ENCODE measurements around the gene KCNE2. TPM values are rescaled to one million over a fixed set of nuclear protein-coding genes. Genes with fewer than 3 reads are reported as not detected.

KCNE2 gene
- total and polyA plus RNA-seq, 2 experiments from 2014 or later = 0.28 to 0.55 TPM

DNA sequence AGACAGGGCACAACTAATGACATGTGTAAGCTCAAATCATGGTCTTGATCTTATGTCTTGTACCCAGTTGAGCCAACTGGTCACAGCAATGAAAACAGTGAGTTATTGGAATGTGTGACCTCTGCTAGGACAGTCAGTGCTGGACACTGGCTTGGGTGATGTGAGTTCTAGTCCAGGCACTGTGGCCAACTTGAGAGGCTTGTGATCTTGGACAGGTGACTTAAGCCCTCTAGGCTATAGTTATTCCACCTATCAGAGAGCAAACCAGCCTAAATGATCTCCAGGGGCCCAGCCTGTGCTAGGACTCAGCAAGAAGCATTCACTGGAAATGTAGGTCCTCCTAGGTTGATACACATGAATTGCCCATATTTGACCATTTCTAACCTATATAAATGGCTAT is 1.1 kb downstream of the KCNE2 start:
- no peaks in the 10 kb centered on the region for H3F3A ChIP-seq (replicated peaks; ENCODE audit: low read depth)
- no peak for ATAC-seq
- H4K20me1 ChIP-seq (replicated peaks; ENCODE audit: insufficient read depth) = no peaks in the 10 kb centered on the region
- H3K9me3 Mint-ChIP-seq = no peaks in the 10 kb centered on the region
- no peak overlapping the region for H3K27ac Mint-ChIP-seq
- no peaks in the 10 kb centered on the region for H3K79me2 ChIP-seq (replicated peaks; ENCODE audit: insufficient read depth)
- H3K27me3 ChIP-seq (ENCODE audit: insufficient read depth) = no peaks in the 10 kb centered on the region
- DNase-seq (ENCODE audit: low spot score) = no peak
- H3K27me3 Mint-ChIP-seq (ENCODE audit: insufficient read depth, low read depth, poor library complexity) = peaks cover 2% of the 10 kb centered on the region
- no peak overlapping the region for H3K4me3 ChIP-seq
- no peak overlapping the region for H3K27ac ChIP-seq (ENCODE audit: low read depth)
- no peaks in the 10 kb centered on the region; the same call in 2 of the 3 replicates for H3K36me3 Mint-ChIP-seq (ENCODE audit: low read depth)
- H3K4me1 Mint-ChIP-seq = peaks cover 10% of the 10 kb centered on the region; the same call in 1 of the 3 replicates
- no peak overlapping the region for H2AFZ ChIP-seq
- H3K4me3 Mint-ChIP-seq = no peak overlapping the region
- H3K4me2 ChIP-seq = no peak overlapping the region
- TF ChIP-seq, protein P1, sequence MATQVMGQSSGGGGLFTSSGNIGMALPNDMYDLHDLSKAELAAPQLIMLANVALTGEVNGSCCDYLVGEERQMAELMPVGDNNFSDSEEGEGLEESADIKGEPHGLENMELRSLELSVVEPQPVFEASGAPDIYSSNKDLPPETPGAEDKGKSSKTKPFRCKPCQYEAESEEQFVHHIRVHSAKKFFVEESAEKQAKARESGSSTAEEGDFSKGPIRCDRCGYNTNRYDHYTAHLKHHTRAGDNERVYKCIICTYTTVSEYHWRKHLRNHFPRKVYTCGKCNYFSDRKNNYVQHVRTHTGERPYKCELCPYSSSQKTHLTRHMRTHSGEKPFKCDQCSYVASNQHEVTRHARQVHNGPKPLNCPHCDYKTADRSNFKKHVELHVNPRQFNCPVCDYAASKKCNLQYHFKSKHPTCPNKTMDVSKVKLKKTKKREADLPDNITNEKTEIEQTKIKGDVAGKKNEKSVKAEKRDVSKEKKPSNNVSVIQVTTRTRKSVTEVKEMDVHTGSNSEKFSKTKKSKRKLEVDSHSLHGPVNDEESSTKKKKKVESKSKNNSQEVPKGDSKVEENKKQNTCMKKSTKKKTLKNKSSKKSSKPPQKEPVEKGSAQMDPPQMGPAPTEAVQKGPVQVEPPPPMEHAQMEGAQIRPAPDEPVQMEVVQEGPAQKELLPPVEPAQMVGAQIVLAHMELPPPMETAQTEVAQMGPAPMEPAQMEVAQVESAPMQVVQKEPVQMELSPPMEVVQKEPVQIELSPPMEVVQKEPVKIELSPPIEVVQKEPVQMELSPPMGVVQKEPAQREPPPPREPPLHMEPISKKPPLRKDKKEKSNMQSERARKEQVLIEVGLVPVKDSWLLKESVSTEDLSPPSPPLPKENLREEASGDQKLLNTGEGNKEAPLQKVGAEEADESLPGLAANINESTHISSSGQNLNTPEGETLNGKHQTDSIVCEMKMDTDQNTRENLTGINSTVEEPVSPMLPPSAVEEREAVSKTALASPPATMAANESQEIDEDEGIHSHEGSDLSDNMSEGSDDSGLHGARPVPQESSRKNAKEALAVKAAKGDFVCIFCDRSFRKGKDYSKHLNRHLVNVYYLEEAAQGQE (IDR thresholded peaks at IDR 0.05; ENCODE audit: unreplicated experiment) = no peak
- TF ChIP-seq, protein P2, sequence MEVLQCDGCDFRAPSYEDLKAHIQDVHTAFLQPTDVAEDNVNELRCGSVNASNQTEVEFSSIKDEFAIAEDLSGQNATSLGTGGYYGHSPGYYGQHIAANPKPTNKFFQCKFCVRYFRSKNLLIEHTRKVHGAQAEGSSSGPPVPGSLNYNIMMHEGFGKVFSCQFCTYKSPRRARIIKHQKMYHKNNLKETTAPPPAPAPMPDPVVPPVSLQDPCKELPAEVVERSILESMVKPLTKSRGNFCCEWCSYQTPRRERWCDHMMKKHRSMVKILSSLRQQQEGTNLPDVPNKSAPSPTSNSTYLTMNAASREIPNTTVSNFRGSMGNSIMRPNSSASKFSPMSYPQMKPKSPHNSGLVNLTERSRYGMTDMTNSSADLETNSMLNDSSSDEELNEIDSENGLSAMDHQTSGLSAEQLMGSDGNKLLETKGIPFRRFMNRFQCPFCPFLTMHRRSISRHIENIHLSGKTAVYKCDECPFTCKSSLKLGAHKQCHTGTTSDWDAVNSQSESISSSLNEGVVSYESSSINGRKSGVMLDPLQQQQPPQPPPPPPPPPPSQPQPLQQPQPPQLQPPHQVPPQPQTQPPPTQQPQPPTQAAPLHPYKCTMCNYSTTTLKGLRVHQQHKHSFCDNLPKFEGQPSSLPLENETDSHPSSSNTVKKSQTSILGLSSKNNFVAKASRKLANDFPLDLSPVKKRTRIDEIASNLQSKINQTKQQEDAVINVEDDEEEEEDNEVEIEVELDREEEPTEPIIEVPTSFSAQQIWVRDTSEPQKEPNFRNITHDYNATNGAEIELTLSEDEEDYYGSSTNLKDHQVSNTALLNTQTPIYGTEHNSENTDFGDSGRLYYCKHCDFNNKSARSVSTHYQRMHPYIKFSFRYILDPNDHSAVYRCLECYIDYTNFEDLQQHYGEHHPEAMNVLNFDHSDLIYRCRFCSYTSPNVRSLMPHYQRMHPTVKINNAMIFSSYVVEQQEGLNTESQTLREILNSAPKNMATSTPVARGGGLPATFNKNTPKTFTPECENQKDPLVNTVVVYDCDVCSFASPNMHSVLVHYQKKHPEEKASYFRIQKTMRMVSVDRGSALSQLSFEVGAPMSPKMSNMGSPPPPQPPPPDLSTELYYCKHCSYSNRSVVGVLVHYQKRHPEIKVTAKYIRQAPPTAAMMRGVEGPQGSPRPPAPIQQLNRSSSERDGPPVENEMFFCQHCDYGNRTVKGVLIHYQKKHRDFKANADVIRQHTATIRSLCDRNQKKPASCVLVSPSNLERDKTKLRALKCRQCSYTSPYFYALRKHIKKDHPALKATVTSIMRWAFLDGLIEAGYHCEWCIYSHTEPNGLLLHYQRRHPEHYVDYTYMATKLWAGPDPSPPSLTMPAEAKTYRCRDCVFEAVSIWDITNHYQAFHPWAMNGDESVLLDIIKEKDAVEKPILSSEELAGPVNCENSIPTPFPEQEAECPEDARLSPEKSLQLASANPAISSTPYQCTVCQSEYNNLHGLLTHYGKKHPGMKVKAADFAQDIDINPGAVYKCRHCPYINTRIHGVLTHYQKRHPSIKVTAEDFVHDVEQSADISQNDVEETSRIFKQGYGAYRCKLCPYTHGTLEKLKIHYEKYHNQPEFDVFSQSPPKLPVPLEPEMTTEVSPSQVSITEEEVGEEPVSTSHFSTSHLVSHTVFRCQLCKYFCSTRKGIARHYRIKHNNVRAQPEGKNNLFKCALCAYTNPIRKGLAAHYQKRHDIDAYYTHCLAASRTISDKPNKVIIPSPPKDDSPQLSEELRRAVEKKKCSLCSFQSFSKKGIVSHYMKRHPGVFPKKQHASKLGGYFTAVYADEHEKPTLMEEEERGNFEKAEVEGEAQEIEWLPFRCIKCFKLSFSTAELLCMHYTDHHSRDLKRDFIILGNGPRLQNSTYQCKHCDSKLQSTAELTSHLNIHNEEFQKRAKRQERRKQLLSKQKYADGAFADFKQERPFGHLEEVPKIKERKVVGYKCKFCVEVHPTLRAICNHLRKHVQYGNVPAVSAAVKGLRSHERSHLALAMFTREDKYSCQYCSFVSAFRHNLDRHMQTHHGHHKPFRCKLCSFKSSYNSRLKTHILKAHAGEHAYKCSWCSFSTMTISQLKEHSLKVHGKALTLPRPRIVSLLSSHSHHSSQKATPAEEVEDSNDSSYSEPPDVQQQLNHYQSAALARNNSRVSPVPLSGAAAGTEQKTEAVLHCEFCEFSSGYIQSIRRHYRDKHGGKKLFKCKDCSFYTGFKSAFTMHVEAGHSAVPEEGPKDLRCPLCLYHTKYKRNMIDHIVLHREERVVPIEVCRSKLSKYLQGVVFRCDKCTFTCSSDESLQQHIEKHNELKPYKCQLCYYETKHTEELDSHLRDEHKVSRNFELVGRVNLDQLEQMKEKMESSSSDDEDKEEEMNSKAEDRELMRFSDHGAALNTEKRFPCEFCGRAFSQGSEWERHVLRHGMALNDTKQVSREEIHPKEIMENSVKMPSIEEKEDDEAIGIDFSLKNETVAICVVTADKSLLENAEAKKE (CRISPR knock-in tag; IDR thresholded peaks at IDR 0.05) = no peak
- TF ChIP-seq JUNB (IDR thresholded peaks at IDR 0.05; ENCODE audit: unreplicated experiment) = no peak
- TF ChIP-seq, protein P3, sequence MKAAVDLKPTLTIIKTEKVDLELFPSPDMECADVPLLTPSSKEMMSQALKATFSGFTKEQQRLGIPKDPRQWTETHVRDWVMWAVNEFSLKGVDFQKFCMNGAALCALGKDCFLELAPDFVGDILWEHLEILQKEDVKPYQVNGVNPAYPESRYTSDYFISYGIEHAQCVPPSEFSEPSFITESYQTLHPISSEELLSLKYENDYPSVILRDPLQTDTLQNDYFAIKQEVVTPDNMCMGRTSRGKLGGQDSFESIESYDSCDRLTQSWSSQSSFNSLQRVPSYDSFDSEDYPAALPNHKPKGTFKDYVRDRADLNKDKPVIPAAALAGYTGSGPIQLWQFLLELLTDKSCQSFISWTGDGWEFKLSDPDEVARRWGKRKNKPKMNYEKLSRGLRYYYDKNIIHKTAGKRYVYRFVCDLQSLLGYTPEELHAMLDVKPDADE (IDR thresholded peaks at IDR 0.05) = no peak
- no peak for TF ChIP-seq POLR2AphosphoS5 (IDR thresholded peaks at IDR 0.05; ENCODE audit: low read depth)
- TF ChIP-seq ZNF331 (CRISPR knock-in tag; IDR thresholded peaks at IDR 0.05; ENCODE audit: low read depth) = no peak
- no peaks in the 10 kb centered on the region for H3K36me3 ChIP-seq (ENCODE audit: insufficient read depth)
- H3K4me1 ChIP-seq (ENCODE audit: insufficient read depth) = no peaks in the 10 kb centered on the region
- H3K9me2 ChIP-seq (ENCODE audit: insufficient read depth) = no peaks in the 10 kb centered on the region

Measured in GM23338 (cell line).